Measurements from ENCODE around the gene PLEKHG5. TPM values are rescaled to one million over a fixed set of nuclear protein-coding genes. Genes with fewer than 3 reads are reported as not detected.
"Not testable (repeated sequence)": the region's sequence is repeated elsewhere in the genome, so short reads cannot be mapped to it uniquely, and the experiment has no call there.

Gene PLEKHG5
- total RNA-seq, 1 donor from 2014 or later, result 23.3 TPM

- DNase-seq (ENCODE audit: low read depth), result no peak
- H3K4me3 ChIP-seq (ENCODE audit: low read depth, low read length), result no peak overlapping the region
- TF ChIP-seq CTCF (conservative IDR thresholded peaks at IDR 0.05; ENCODE audit: low read depth, low read length), result no peak
These were observed 41.4 kb downstream of the PLEKHG5 start for GRCh38 chr1:6450005-6450450.

DNA sequence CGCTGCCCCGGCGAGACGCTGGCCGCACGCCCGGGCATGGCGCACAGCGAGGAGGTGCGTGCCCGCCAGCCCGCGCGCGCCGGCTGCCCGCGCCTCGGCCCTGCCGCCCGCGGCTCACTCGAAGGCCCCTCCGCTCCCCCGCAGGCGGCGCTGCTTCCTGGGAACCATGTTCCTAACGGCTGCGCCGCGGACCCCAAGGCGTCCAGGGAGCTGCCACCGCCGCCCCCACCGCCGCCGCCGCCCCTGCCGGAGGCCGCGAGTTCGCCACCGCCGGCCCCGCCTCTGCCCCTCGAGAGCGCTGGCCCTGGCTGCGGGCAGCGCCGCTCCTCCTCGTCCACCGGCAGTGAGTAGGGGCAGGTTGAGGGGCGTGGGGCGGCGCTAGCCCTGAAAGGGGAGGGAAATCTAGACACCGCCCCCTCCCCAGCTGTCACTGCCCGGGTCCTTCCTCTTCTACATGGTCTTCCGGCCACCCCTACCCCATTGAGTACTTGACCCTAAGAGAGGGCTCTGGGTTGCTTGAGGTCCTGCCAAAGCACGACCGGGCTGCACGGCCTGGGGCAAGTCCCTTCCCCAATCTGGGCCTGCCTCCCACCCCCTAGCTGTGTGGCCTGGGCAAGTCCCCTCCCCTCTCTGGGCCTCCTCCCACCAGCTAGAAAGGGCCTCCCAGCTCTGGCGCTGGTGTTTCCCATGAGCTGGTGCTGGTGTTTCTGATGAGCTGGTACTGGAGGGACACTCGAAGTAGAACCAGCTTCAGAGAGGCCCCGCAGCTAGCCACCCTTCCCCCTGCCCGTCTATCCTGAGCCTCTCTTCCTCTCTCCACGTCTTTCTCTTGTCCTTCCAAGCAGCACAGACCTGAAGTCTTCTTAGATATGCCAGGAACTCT lies 42.5 kb downstream of the PLEKHG5 start:
- H3K4me3 ChIP-seq (ENCODE audit: low read depth, low read length), result no peak overlapping the region
- no peak for TF ChIP-seq CTCF (conservative IDR thresholded peaks at IDR 0.05; ENCODE audit: low read depth, low read length)
- no peak for DNase-seq (ENCODE audit: low read depth)

DNA sequence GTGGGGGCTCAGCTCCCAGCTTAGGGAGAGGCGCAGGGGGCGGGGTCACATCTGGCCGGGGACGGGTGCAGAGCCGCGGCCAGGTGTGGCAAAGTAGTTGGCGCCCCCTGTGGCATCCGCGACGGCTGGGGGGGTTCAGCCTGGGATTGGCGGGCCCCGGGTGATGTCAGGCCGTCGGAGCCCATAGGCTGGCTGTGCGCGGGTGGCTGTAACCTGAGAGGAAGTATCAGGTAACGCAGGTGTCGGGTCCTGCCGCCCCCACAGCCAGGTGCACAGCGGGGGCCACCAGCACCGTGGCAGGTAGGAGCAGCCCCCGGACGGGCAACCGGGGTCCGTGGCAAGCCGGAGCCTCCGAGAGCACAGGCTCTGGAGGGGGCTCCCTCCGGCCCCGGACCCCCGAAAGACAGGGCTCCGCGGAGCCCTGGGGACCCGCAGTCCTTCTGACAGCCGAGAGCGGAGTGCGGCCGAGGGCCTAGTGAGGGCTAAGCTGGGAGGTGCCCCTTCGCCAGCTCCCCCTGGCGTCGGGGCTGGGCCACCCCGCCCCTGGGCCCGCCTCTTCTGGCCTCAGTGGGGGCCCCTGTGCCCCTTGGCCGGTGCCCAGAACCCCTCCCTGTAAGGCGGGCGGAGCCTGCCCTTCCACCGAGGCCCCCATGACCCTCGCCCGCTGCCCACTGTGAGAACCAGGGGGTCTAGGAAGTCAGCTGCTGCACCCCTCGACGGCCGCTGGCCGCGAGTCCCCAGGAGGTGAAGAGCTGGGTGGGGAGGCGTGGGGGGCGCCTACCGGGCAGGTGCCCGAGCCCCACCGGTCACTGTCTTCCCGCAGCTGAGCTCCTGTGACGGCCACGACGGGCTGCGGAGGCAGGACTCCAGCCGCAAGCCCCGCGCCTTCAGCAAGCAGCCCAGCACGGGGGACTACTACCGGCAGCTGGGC lies 43.4 kb downstream of the PLEKHG5 start:
- DNase-seq (ENCODE audit: low read depth), result no peak
- peak; percentile 11 for TF ChIP-seq CTCF (conservative IDR thresholded peaks at IDR 0.05; ENCODE audit: low read depth, low read length)
- H3K4me3 ChIP-seq (ENCODE audit: low read depth, low read length), result no peak overlapping the region

GRCh38 chr1:6447016-6447817 lies 44.2 kb downstream of the PLEKHG5 start:
- no peak overlapping the region for H3K4me3 ChIP-seq (ENCODE audit: low read depth, low read length)
- DNase-seq (ENCODE audit: low read depth), result no peak
- TF ChIP-seq CTCF (conservative IDR thresholded peaks at IDR 0.05; ENCODE audit: low read depth, low read length), result no peak

DNA sequence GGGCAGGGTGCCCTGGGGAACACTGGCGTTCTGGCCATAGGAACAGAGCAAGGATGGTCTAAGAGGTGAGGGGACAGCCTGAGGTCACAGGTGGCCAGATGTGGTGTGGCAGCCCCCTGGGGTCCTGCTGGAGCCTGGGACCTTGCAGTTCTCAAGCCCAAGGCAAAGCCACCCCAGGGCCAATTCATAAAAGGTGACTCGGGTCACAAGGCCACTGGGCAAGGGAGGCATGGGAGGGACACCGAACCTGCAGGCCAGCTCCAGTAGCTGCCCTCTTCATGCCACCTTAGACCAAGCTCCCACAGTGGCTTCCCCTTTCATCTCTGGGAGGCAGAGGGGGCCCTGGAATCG lies 44.8 kb downstream of the PLEKHG5 start:
- no peak for DNase-seq (ENCODE audit: low read depth)
- no peak overlapping the region for H3K4me3 ChIP-seq (ENCODE audit: low read depth, low read length)
- no peak for TF ChIP-seq CTCF (conservative IDR thresholded peaks at IDR 0.05; ENCODE audit: low read depth, low read length)

GRCh38 chr1:6445929-6446328 lies 45.5 kb downstream of the PLEKHG5 start:
- not testable (repeated sequence) for H3K4me3 ChIP-seq (ENCODE audit: low read depth, low read length); DNase-seq (ENCODE audit: low read depth)

Measured in epithelial cell of proximal tubule (primary cell).